ENCODE measurements around the gene SLC6A6.

GRCh38 chr3:14481646-14482036 lies 79.2 kb downstream of the SLC6A6 start:
- TF ChIP-seq, protein P1, sequence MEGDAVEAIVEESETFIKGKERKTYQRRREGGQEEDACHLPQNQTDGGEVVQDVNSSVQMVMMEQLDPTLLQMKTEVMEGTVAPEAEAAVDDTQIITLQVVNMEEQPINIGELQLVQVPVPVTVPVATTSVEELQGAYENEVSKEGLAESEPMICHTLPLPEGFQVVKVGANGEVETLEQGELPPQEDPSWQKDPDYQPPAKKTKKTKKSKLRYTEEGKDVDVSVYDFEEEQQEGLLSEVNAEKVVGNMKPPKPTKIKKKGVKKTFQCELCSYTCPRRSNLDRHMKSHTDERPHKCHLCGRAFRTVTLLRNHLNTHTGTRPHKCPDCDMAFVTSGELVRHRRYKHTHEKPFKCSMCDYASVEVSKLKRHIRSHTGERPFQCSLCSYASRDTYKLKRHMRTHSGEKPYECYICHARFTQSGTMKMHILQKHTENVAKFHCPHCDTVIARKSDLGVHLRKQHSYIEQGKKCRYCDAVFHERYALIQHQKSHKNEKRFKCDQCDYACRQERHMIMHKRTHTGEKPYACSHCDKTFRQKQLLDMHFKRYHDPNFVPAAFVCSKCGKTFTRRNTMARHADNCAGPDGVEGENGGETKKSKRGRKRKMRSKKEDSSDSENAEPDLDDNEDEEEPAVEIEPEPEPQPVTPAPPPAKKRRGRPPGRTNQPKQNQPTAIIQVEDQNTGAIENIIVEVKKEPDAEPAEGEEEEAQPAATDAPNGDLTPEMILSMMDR (IDR thresholded peaks at IDR 0.05; ENCODE audit: borderline replicate concordance, extremely low read depth, low read length, poor library complexity, severe bottlenecking) = no peak
- TF ChIP-seq EZH2 (IDR thresholded peaks at IDR 0.05; ENCODE audit: borderline replicate concordance, low read depth, low read length, severe bottlenecking) = no peak
